Measurements from ENCODE around the gene CA12. TPM values are rescaled to one million over a fixed set of nuclear protein-coding genes. Genes with fewer than 3 reads are reported as not detected.

Gene CA12
- total RNA-seq, 1 experiment from 2014 or later = 0.97 TPM

GRCh38 chr15:63331456-63331855 is 50.2 kb downstream of the CA12 start:
- no peak overlapping the region for H3K27ac ChIP-seq (ENCODE audit: low read depth, low read length, poor library complexity, severe bottlenecking)
- no peak overlapping the region for H3K4me3 ChIP-seq (ENCODE audit: low read depth, low read length, poor library complexity, severe bottlenecking)
- intact Hi-C loops (cut with micrococcal nuclease; ENCODE audit: unreplicated experiment) = no loop called here
- ChIA-PET CTCF (no interaction called here), POLR2A (ENCODE audit: low non-redundant PET) (no interaction called here)
- H3K9me3 ChIP-seq (ENCODE audit: low read depth, low read length, poor library complexity, severe bottlenecking) = no peaks in the 10 kb centered on the region
- no peaks in the 10 kb centered on the region for H3K36me3 ChIP-seq (ENCODE audit: insufficient read depth, low read length, poor library complexity, severe bottlenecking)
- H3K27me3 ChIP-seq (replicated peaks; ENCODE audit: insufficient read depth, low read depth, low read length, poor library complexity) = no peaks in the 10 kb centered on the region
- DNase-seq (ENCODE audit: low spot score) = no peak
- TF ChIP-seq EZH2 (IDR thresholded peaks at IDR 0.05; ENCODE audit: borderline replicate concordance, low read depth, low read length, poor library complexity, severe bottlenecking) = no peak
- TF ChIP-seq CTCF (conservative IDR thresholded peaks at IDR 0.05; ENCODE audit: low read depth, low read length) = no peak
- peaks cover 4% of the 10 kb centered on the region for H3K4me1 ChIP-seq (ENCODE audit: insufficient read depth, low read length, poor library complexity, severe bottlenecking)
- BruUV-seq (replicated peaks) = no TSS peak

- DNase-seq (ENCODE audit: low spot score) = no peak
- intact Hi-C loops (cut with micrococcal nuclease; ENCODE audit: unreplicated experiment) = no loop called here
- ChIA-PET CTCF (no interaction called here), POLR2A (ENCODE audit: low non-redundant PET) (no interaction called here)
- Histone ChIP-seq H3K4me3 (ENCODE audit: low read depth, low read length, poor library complexity, severe bottlenecking) (no peak overlapping the region), H3K9me3 (ENCODE audit: low read depth, low read length, poor library complexity, severe bottlenecking) (no peaks in the 10 kb centered on the region), H3K36me3 (ENCODE audit: insufficient read depth, low read length, poor library complexity, severe bottlenecking) (no peaks in the 10 kb centered on the region), H3K27me3 (replicated peaks; ENCODE audit: insufficient read depth, low read depth, low read length, poor library complexity) (no peaks in the 10 kb centered on the region), H3K4me1 (ENCODE audit: insufficient read depth, low read length, poor library complexity, severe bottlenecking) (peaks cover 4% of the 10 kb centered on the region), H3K27ac (ENCODE audit: low read depth, low read length, poor library complexity, severe bottlenecking) (no peak overlapping the region)
- no peak for TF ChIP-seq EZH2 (IDR thresholded peaks at IDR 0.05; ENCODE audit: borderline replicate concordance, low read depth, low read length, poor library complexity, severe bottlenecking)
- no TSS peak for BruUV-seq (replicated peaks)
These were observed 50.7 kb downstream of the CA12 start for GRCh38 chr15:63330926-63331325.

- no TSS peak for BruUV-seq (replicated peaks)
- Histone ChIP-seq H3K4me1 (ENCODE audit: insufficient read depth, low read length, poor library complexity, severe bottlenecking) (peaks cover 4% of the 10 kb centered on the region), H3K27me3 (replicated peaks; ENCODE audit: insufficient read depth, low read depth, low read length, poor library complexity) (no peaks in the 10 kb centered on the region), H3K4me3 (ENCODE audit: low read depth, low read length, poor library complexity, severe bottlenecking) (no peak overlapping the region), H3K27ac (ENCODE audit: low read depth, low read length, poor library complexity, severe bottlenecking) (no peak overlapping the region), H3K36me3 (ENCODE audit: insufficient read depth, low read length, poor library complexity, severe bottlenecking) (no peaks in the 10 kb centered on the region), H3K9me3 (ENCODE audit: low read depth, low read length, poor library complexity, severe bottlenecking) (no peaks in the 10 kb centered on the region)
- CTCF ChIA-PET = no interaction called here
- POLR2A ChIA-PET (ENCODE audit: low non-redundant PET) = no interaction called here
- intact Hi-C loops (cut with micrococcal nuclease; ENCODE audit: unreplicated experiment) = no loop called here
- TF ChIP-seq EZH2 (IDR thresholded peaks at IDR 0.05; ENCODE audit: borderline replicate concordance, low read depth, low read length, poor library complexity, severe bottlenecking) (no peak), CTCF (conservative IDR thresholded peaks at IDR 0.05; ENCODE audit: low read depth, low read length) (no peak)
- no peak for DNase-seq (ENCODE audit: low spot score)
These were observed 51.9 kb downstream of the CA12 start for GRCh38 chr15:63329567-63330350.

Data from A673 (cell line).